Mammary epithelial cell (primary cell): Measurements from ENCODE around the gene ARID1B.

Source experiments
- CTCF ChIP-seq, 2 donors: IDR thresholded peaks in 1 of 2; conservative IDR thresholded peaks in 1 of 2; 2 replicates each; pipeline ENCODE4 v1.5.1; 2011 to 2012; ENCODE audit warnings: inconsistent platforms in 2 of 2, low read length in 2 of 2, mild to moderate bottlenecking in 2 of 2, control low read depth in 1 of 2, low read depth in 1 of 2; ENCODE audit not compliant: insufficient read depth in 1 of 2; ENCODE audit errors: extremely low read depth in 1 of 2
- EZH2 ChIP-seq: IDR thresholded peaks from 2 replicates; pipeline ENCODE4 v1.6.1; 2012; ENCODE audit warnings: low read length, inconsistent platforms, borderline replicate concordance

- TF ChIP-seq CTCF (conservative IDR thresholded peaks at IDR 0.05 in 1 of 2, IDR thresholded peaks at IDR 0.05 in 1 of 2; ENCODE audit: extremely low read depth in 1 of 2, insufficient read depth in 1 of 2, low read depth in 1 of 2, low read length in 2 of 2) (no peak), EZH2 (no peak)
Observed at GRCh38 chr6:156982168-156982567, 205.0 kb downstream of the ARID1B start.
